HepG2 (cell line): ENCODE data around the gene ENTREP3.

Experiments
- BRF2 ChIP-seq: sonication (generic); formaldehyde crosslinking; IDR thresholded peaks from 2 replicates; pipeline ENCODE4 v1.8.1; 2022; ENCODE audit warnings: mild to moderate bottlenecking, missing genetic modification reagents
- ETV6 ChIP-seq: sonication (generic); formaldehyde crosslinking; conservative IDR thresholded peaks from 2 replicates; pipeline ENCODE4 v1.4.0; 2020; ENCODE audit warnings: missing genetic modification reagents
- EZH2 ChIP-seq: conservative IDR thresholded peaks from 2 replicates; pipeline ENCODE4 v1.6.1; 2012; ENCODE audit warnings: mild to moderate bottlenecking, low read depth, low read length, moderate library complexity

GRCh38 chr1:155202198-155202597 is 53.1 kb downstream of the ENTREP3 start:
- TF ChIP-seq ETV6 (CRISPR knock-in tag) = no peak
- TF ChIP-seq EZH2 = no peak
- no peak for TF ChIP-seq BRF2 (CRISPR knock-in tag)
